GM12801 (cell line): ENCODE measurements around the gene ZNF831.

Experiments used
- TF ChIP-seq, protein P1 (sequence below): IDR thresholded peaks from one replicate; pipeline ENCODE4 v1.5.1; 2011; ENCODE audit warnings: control low read depth; ENCODE audit not compliant: insufficient read length; ENCODE audit errors: extremely low read depth

Gene ZNF831

DNA sequence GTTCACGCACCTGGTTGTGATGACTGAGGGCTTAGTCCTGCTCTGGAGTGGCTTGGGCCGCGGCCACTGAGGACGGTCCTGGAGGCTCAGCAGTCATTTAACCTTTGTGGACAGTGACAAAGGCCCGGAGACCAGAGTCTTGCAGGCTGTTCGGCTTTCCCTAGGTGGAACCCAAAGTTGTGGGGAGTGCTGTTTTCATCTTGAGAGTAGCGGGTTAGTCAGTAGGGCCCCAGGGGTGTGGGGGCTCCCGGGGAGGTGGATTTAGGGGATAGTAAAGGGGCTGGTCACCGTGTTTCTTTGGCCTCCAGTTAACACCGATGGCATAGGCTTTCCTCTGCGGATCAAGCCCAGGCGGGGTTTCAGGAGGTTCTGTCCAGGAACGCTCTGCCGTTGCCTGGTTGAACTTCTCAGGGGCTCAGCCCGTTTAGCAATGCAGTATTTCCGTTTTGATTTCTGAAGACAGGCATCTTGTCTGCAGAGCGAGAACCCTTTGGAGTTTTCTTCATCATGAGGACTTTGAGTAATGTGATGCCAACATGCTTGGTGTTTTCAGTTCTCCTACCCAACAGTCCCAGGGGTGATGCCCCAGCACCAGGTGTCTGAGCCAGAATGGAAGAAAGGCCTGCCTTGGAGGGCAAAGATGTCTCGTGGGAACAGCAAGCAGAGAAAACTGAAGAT lies 31.8 kb downstream of the ZNF831 start:
- TF ChIP-seq, protein P1, sequence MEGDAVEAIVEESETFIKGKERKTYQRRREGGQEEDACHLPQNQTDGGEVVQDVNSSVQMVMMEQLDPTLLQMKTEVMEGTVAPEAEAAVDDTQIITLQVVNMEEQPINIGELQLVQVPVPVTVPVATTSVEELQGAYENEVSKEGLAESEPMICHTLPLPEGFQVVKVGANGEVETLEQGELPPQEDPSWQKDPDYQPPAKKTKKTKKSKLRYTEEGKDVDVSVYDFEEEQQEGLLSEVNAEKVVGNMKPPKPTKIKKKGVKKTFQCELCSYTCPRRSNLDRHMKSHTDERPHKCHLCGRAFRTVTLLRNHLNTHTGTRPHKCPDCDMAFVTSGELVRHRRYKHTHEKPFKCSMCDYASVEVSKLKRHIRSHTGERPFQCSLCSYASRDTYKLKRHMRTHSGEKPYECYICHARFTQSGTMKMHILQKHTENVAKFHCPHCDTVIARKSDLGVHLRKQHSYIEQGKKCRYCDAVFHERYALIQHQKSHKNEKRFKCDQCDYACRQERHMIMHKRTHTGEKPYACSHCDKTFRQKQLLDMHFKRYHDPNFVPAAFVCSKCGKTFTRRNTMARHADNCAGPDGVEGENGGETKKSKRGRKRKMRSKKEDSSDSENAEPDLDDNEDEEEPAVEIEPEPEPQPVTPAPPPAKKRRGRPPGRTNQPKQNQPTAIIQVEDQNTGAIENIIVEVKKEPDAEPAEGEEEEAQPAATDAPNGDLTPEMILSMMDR, result no peak

DNA sequence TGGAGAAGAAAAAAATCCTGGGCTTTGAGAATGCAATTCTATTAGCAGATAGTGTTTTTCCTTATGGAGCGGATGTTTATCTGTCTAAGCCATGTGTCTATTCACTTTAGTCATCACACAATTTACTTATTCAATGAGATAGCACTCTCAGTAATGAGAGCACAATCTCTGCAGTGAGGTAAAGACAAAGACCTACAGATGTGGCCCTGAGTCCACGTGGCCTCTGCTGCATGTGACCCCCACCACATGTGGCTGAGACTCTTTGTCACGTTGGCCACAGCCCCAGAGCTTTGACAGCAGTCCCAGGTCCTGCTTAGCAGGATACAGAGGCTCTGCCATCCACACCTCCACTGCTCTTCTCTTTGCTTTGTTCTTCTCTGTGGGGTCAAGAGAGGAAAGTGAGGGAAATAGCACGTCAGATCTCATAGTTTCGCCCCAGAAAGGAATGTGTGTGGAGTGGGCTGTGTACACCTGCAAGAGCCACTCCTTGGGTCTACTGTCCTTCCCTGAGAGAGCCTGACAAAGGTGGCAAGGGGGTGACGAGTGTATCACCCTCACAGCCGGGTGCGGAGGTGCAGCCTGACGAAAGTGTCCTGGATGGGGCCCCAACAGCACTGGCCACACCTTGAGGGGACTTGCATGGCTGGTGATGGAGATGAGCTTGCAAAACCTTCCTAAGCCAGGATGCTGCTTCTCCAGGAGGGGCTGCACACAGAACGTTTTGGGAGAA lies 40.7 kb downstream of the ZNF831 start:
- TF ChIP-seq, protein P1, result no peak

DNA sequence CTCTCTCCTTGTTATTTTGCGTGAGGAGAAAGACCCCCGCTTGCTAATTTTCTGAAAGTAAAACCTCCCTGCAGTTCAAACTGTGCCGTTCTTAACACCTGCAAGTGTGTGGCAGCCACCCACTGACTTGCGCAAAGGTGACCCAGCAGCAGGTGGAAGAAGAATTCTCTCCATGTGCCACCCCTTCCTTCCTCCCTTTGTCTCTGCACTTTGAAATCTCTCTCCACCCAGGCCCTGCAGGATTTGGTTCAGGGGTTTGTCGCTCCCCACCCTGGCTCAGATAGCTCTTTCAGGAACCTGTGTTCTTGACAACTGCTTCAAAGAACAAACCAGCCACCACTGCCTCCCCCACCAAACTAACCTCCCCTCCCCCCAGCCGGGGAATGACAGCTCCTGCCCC lies 41.4 kb downstream of the ZNF831 start:
- TF ChIP-seq, protein P1, result no peak

DNA sequence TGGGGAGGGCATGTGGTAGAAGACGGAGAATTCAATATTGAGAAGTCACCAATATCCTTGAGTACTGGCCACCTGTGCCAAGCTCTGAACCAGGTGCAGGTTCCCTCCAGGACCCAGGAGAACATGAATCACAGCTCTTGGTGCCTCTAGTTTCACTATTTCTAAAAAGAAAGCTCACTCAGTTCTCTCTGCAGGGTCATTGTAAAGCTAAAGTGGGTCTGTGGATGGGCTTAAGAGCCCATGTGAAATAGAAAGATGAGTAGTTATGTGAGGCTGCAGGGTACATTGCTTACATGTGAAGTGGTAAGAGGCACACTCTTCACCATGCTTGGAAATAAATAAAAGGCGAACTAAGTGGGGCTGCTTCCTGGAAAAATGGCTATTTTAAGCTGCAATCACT lies 43.6 kb downstream of the ZNF831 start:
- TF ChIP-seq, protein P1, result no peak

DNA sequence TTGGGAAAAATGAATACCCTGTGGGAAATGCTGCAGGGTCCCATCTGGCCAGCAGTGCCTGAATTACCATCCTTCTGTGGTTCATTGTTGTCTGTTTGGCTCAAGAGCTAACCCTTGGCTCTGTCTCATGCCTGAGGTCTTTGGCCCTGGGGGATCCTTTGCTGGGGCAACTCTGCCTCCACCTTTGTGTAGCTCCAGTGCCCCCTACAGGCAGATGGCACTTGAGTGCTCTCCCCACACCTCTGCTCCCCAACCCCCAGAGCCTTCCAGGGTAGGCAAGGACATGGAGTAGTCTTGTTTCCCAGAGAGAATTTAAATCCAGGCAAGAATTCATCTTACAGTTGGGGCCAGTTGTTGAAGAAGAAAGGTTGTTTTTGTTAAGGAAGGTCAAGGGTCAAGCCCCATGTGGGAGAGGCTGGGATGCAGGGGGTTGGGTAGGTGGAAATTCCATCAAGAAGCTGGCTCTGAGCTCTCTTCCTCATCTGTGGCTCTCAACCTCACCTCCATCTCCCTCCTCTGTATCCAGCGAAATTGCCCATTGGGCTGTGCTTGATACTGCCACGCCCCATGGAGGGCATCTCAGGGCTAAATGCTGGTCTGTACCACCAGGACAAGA lies 44.2 kb downstream of the ZNF831 start:
- TF ChIP-seq, protein P1, result peak; percentile 23

DNA sequence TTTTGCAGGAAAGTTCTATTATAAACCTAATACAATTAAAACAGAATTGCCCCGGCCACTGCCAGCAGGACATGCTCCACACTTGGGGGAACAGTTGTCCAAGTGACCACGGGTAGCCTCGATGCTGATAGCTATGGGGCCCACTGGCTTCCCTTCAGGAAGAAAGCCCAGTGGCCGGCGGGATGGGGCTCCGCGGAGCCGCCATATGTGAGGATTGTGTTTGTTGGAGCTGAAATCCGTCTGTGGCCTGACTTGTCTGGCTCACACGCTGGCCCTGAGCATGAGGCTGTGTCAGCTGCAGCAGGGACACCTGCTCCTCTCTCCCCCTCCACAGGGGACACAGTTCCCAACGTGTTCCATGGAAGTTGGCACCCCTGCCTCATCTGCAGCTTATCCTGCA lies 46.6 kb downstream of the ZNF831 start:
- TF ChIP-seq, protein P1, result no peak

DNA sequence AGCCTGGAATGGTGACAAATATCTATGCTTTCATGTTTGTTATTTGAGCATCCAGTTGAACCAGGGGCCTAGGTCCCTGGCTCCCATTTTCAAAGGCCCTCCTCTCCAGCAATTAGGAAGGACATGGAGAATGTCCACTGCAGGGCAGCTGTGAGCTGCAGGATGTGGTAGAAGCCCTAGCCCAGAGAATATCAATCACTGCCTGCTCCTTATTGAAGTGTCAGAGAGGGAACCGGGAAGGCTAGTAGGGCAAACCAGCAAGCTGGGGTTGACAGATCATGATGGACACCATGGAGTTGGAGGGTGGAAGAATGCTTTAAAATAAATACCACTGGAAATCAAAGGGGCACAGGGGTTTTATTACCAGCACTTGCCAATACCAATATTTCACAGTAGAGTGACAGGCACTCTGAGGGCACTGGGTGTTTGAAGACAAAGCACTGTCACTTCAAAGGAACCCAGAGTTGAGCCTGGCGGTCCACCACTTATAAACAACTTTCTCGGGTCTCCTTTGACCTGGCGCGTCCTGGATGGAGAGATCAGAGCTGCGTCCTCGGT lies 47.7 kb downstream of the ZNF831 start:
- TF ChIP-seq, protein P1, result no peak
